OCI-M2 (cell line): ENCODE measurements around the gene IFI6.
"Not testable (repeated sequence)": the region's sequence is repeated elsewhere in the genome, so short reads cannot be mapped to it uniquely, and the experiment has no call there.

Experiments
- DNase-seq: peaks from one replicate; lab custom pipeline; 2025; ENCODE audit not compliant: unreplicated experiment; lab: John Stamatoyannopoulos, UW

IFI6 gene

GRCh38 chr1:27652111-27652864, 19.7 kb downstream of the IFI6 start:
- DNase-seq, result no peak

DNA sequence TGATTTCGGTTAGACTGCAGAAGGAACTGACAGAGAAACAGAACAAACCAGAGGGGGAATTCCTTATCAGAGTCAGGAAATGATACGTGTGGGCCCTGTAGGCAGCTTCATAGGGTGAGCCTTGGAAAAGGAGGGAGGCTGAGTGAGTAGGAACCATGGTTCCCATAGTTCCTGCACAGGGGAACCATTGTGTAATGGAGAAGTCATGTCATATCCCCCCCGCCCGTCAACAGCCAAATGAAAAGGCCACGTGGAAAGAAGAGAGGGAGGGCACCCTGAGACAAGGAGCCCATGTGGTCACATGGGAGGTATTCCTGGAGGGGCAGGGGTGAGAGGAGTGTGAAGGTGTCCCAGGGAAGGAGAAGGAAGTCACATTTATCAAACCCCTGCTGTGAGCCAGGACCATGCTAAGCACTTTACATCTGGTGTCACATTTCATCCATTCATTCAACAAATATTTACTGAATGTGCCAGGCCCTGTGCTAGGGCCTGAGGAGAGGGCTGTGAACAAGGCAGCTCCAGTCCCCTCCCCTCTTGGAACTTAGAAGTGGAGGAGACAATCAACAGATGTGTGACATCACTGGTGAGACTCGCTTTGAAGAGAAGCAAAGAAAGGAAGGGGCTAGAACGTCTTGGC, 21.3 kb downstream of the IFI6 start:
- DNase-seq, result no peak

GRCh38 chr1:27650171-27650538, 21.8 kb downstream of the IFI6 start:
- no peak for DNase-seq

- no peak for DNase-seq
Observed at GRCh38 chr1:27649306-27649635, 22.7 kb downstream of the IFI6 start.

GRCh38 chr1:27648602-27649305, 23.2 kb downstream of the IFI6 start:
- no peak for DNase-seq

- no peak for DNase-seq
Observed at GRCh38 chr1:27647328-27647727, 24.7 kb downstream of the IFI6 start.

- no peak for DNase-seq
Observed at GRCh38 chr1:27646676-27647075, 25.3 kb downstream of the IFI6 start.

GRCh38 chr1:27645071-27645415, 26.9 kb downstream of the IFI6 start:
- no peak for DNase-seq

GRCh38 chr1:27644369-27645070, 27.5 kb downstream of the IFI6 start:
- no peak for DNase-seq

DNA sequence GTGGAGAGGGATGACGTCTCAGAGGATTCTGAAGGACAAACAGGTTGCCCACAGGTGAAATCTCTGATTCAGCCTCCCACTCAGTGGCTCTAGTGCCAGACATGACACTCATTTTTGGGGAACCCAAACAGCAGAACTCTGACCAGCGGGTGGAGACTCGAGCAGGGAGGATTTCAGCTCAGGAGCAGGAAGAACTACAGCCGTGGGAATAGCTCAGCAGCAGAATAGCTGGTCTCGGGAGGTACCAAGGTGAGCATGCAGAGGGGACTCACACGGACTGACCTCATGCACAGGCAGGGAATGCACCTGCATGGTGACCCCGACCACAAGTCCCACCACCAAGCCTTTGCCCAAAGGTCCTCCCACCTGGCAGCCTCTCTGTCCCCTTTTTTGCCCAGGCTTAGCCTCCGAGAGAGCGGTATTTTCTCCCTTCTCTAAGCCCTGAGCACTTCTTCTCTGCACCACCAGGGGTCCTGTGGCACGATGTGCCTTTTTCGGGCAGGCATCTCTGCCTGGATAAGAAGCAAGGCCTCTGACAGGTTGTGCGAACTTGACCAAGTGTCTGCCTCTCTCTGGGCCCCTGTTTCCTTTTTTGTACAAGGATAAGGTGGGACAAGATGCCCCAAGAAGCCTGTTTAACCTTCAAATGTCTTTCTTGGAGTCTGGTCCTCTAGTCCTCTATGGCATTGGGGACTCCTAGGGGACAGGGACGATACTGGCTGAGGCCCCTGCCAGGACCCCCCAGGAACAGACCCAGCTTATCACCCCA, 28.2 kb downstream of the IFI6 start:
- no peak for DNase-seq

DNA sequence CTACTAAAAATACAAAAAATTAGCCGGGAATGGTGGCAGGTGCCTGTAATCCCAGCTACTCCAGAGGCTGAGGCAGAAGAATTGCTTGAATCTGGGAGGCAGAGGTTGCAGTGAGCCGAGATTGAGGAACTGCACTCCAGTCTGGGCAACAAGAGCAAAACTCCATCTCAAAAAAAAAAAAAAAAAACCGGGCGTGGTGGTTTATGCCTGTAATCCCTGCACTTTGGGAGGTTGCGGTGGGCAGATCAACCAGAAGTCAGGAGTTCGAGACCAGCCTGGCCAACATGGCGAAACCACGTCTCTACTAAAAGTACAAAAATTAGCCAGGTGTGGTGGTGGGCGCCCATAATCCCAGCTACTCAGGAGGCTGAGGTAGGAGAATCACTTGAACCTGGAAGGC, 31.5 kb downstream of the IFI6 start:
- DNase-seq, result not testable (repeated sequence)

GRCh38 chr1:27638805-27639204, 33.2 kb downstream of the IFI6 start:
- no peak for DNase-seq

DNA sequence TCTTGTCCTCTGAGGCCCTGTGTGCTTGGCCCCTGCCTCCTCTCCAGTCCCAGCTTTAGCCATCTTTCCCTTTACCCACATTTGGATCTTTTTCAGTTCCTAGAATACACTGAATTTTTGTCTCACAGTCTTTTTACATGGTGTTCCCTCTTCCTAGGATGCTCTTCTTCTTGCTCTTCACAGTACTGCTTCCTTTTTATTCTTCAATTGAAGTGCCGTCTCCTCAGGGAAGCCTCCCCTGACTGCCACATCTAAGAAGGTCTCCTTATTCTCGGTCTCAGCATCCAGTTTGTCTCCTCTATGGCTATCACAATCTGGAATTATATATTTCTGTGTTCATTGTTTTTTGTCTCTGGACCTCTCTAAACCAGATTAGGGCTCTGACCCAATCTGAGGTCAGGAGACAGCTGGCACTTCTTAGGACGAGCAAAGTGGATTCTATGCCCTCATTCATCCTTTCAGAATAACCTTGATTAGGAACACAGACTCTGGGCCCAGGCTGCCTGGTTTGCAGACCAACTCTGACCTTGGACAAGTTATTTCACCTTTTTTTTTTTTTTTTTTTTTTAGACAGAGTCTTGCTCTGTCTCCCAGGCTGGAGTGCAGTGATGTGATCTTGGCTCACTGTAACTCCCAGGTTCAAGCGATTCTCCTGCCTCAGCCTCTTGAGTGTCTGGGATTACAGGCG, 33.8 kb downstream of the IFI6 start:
- DNase-seq, result no peak

GRCh38 chr1:27635396-27636142, 36.4 kb downstream of the IFI6 start:
- DNase-seq, result no peak

DNA sequence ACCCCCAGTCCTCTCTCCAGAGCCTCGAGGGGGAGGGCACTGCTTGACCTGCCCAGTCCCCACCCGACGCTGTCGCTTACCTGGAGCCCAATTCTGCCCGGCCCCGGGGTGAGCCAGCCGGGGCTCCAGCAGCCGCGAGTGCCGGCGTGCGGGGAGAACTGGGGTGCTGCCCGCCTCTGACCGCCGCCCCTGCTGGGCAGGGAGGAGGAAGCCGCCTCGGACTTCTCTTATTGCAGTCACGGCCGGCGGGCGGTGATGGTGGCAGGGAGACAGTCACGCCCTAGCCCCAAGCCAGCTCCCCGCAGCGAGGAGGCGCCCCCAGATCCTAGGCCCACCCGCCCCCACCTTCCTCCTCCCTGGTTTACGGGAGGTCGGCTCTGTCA, 37.0 kb downstream of the IFI6 start, which contains the start of gene FGR:
Gene FGR, minus strand, starts transcription at position 201 of the 383 bp plus-strand sequence. CDS start 11,269 bp downstream, outside the sequence.
- no peak for DNase-seq

- DNase-seq, result no peak
Observed at GRCh38 chr1:27634177-27634984, 37.6 kb downstream of the IFI6 start.

DNA sequence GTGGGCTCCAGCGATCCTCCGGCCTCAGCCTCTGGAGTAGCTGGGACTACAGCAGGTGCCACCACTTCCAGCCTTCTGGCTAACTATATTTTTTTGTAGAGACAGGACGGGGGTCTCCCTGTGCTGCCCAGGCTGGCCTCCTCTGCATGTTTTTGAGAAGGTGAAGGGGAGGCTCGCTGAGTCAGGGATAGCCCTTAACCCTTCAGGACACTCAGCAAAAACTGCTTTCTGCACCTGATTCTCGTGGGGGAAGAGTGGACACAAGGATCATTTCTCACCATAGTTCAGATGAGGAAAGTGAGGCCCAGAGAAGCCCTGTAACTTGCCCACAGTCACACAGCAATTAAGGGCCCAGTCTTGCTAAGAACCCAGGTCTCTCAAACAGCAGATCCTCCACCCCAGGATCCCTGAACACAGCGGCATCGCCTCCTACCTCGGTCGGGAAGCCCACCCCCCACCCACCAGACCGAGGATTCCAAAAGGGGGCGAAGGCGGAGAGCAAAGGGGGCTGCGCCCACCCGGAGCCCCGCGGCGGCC, 38.3 kb downstream of the IFI6 start:
- DNase-seq, result no peak

DNA sequence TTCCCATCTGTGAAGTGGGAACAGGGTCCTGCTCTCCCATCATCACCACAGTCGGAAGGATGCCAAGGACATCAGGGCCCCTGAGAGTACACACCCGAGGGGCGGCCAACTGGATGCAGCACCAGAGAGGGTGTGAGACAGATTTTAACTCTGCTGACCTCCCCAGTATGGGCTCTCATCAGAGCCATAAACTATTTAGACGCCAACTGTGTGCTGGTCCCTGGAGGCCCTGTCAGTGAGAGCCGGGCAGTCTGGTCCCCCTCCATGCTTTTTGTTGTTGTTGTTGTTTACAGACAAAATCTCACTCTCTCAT, 38.7 kb downstream of the IFI6 start:
- DNase-seq, result no peak
